Measurements from ENCODE around the gene MITF. TPM values are rescaled to one million over a fixed set of nuclear protein-coding genes. Genes with fewer than 3 reads are reported as not detected.

The MITF gene
- total RNA-seq, 1 experiment from 2014 or later: 1.9 TPM

GRCh38 chr3:69844706-69845105, 105.4 kb downstream of the MITF start:
- Histone ChIP-seq H3K9me2 (ENCODE audit: insufficient read depth) (no peaks in the 10 kb centered on the region), H3K79me2 (ENCODE audit: insufficient read depth, low read length) (no peaks in the 10 kb centered on the region), H3K9me3 (ENCODE audit: control insufficient read depth in 1 of 2, insufficient read depth in 1 of 2, low read depth in 1 of 2, low read length in 2 of 2) (no peaks in the 10 kb centered on the region), H3K9ac (ENCODE audit: low read length) (no peak overlapping the region), H3K4me2 (ENCODE audit: low read length) (no peak overlapping the region), H3K36me3 (ENCODE audit: control insufficient read depth in 1 of 2, insufficient read depth in 2 of 2, low read length in 2 of 2) (no peaks in the 10 kb centered on the region), H3K27ac (ENCODE audit: low read depth, low read length) (no peak overlapping the region), H3K4me3 (replicated peaks in 1 of 2; ENCODE audit: low read depth in 1 of 2, low read length in 2 of 2) (no peak overlapping the region), H2AFZ (ENCODE audit: low read depth, low read length, poor library complexity, severe bottlenecking) (no peak overlapping the region), H3K4me1 (ENCODE audit: control insufficient read depth in 1 of 2, insufficient read depth in 2 of 2, low read length in 2 of 2) (no peaks in the 10 kb centered on the region), H4K20me1 (ENCODE audit: insufficient read depth) (no peaks in the 10 kb centered on the region), H3K27me3 (ENCODE audit: insufficient read depth, low read length) (no peaks in the 10 kb centered on the region)
- ChIA-PET POLR2A (no interaction called here), RAD21 (ENCODE audit: low non-redundant PET in 1 of 2, low total read pairs in 2 of 2, uncharacterized antibody in 2 of 2, unreplicated experiment in 2 of 2) (no interaction called here), CTCF (no interaction called here)
- TF ChIP-seq ZBTB33 (IDR thresholded peaks at IDR 0.05; ENCODE audit: extremely low read depth, insufficient replicate concordance, low read length): no peak
- no peak for TF ChIP-seq EZH2phosphoT487 (IDR thresholded peaks at IDR 0.05; ENCODE audit: borderline replicate concordance)
- TF ChIP-seq EGR1 (IDR thresholded peaks at IDR 0.05; ENCODE audit: low read depth): no peak
- TF ChIP-seq JUND (IDR thresholded peaks at IDR 0.05): no peak
- no peak for TF ChIP-seq CEBPB (IDR thresholded peaks at IDR 0.05; ENCODE audit: low read depth)
- no peak for TF ChIP-seq ZFX (IDR thresholded peaks at IDR 0.05)
- TF ChIP-seq YY1 (IDR thresholded peaks at IDR 0.05; ENCODE audit: extremely low read depth, insufficient replicate concordance, low read depth, low read length): no peak
- TF ChIP-seq ZNF274 (IDR thresholded peaks at IDR 0.05; ENCODE audit: low read depth, low read length): no peak
- intact Hi-C loops (cut with micrococcal nuclease): no loop called here
- BruUV-seq (replicated peaks): no TSS peak
- DNase-seq (ENCODE audit: low read depth, low spot score) (no peak), ATAC-seq (no peak)

- H3K79me2 ChIP-seq (ENCODE audit: insufficient read depth, low read length): no peaks in the 10 kb centered on the region
- intact Hi-C loops (cut with micrococcal nuclease): no loop called here
- no peak overlapping the region for H2AFZ ChIP-seq (ENCODE audit: low read depth, low read length, poor library complexity, severe bottlenecking)
- no peaks in the 10 kb centered on the region for H4K20me1 ChIP-seq (ENCODE audit: insufficient read depth)
- H3K9me3 ChIP-seq (ENCODE audit: control insufficient read depth in 1 of 2, insufficient read depth in 1 of 2, low read depth in 1 of 2, low read length in 2 of 2): no peaks in the 10 kb centered on the region
- no peak overlapping the region for H3K4me2 ChIP-seq (ENCODE audit: low read length)
- H3K36me3 ChIP-seq (ENCODE audit: control insufficient read depth in 1 of 2, insufficient read depth in 2 of 2, low read length in 2 of 2): no peaks in the 10 kb centered on the region
- no peak overlapping the region for H3K27ac ChIP-seq (ENCODE audit: low read depth, low read length)
- TF ChIP-seq EZH2phosphoT487 (IDR thresholded peaks at IDR 0.05; ENCODE audit: borderline replicate concordance) (no peak), ZFX (IDR thresholded peaks at IDR 0.05) (no peak), ELF1 (IDR thresholded peaks at IDR 0.05; ENCODE audit: borderline replicate concordance, low read depth) (no peak), TCF7L2 (IDR thresholded peaks at IDR 0.05; ENCODE audit: borderline replicate concordance, extremely low read depth, insufficient read depth, insufficient read length) (no peak), CBX3 (IDR thresholded peaks at IDR 0.05; ENCODE audit: low read depth) (no peak), POLR2A (IDR thresholded peaks at IDR 0.05; ENCODE audit: borderline replicate concordance, extremely low read depth, insufficient read depth, insufficient read length) (no peak), SRF (IDR thresholded peaks at IDR 0.05; ENCODE audit: low read depth) (no peak), SP1 (IDR thresholded peaks at IDR 0.05; ENCODE audit: low read depth) (no peak), EZH2 (IDR thresholded peaks at IDR 0.05) (no peak), ATF3 (IDR thresholded peaks at IDR 0.05) (no peak), POLR2AphosphoS5 (IDR thresholded peaks at IDR 0.05; ENCODE audit: low read depth, low read length) (no peak)
- H3K9me2 ChIP-seq (ENCODE audit: insufficient read depth): no peaks in the 10 kb centered on the region
- no peaks in the 10 kb centered on the region for H3K4me1 ChIP-seq (ENCODE audit: control insufficient read depth in 1 of 2, insufficient read depth in 2 of 2, low read length in 2 of 2)
- no peak for ATAC-seq
- POLR2A ChIA-PET: no interaction called here
- H3K9ac ChIP-seq (ENCODE audit: low read length): no peak overlapping the region
- no peak overlapping the region for H3K4me3 ChIP-seq (replicated peaks in 1 of 2; ENCODE audit: low read depth in 1 of 2, low read length in 2 of 2)
- BruUV-seq (replicated peaks): no TSS peak
- DNase-seq (ENCODE audit: low read depth, low spot score): no peak
- CTCF ChIA-PET: no interaction called here
- RAD21 ChIA-PET (ENCODE audit: low non-redundant PET in 1 of 2, low total read pairs in 2 of 2, uncharacterized antibody in 2 of 2, unreplicated experiment in 2 of 2): no interaction called here
- H3K27me3 ChIP-seq (ENCODE audit: insufficient read depth, low read length): no peaks in the 10 kb centered on the region
Observed at GRCh38 chr3:69847303-69847702, 108.0 kb downstream of the MITF start.

Data from HCT116 (cell line).